Heart right ventricle (tissue), 16 donors: Measurements from ENCODE around the gene TRIML2. TPM values are rescaled to one million over a fixed set of nuclear protein-coding genes. Genes with fewer than 3 reads are reported as not detected.

Source experiments
- ATAC-seq, 8 donors: fragments of 200-7000 bp; cut with Tn5 transposase; one replicate each; pipeline ENCODE4 v1.9.1; 2020; ENCODE audit warnings: mild to moderate bottlenecking in 8 of 8, moderate library complexity in 8 of 8, moderate number of reproducible peaks in 1 of 8
- DNase-seq, 2 donors: peaks; one replicate each; pipeline ENCODE4 v3.0.0-alpha.2; 2020
- H3K27ac ChIP-seq, 10 donors: fragments of 200-600 bp; sonication (generic) in 2 of 10; one replicate each; pipeline versions ENCODE4 v1.5.0 to v1.8.0; 2020 to 2022; ENCODE audit warnings: mild to moderate bottlenecking in 3 of 10
- H3K27me3 ChIP-seq, 7 donors: fragments of 200-600 bp; one replicate each; pipeline ENCODE4 v1.8.0; 2021 to 2022; ENCODE audit warnings: mild to moderate bottlenecking in 2 of 7
- H3K36me3 ChIP-seq, 9 donors: fragments of 200-600 bp; sonication (generic) in 1 of 9; one replicate each; pipeline versions ENCODE4 v1.5.0 to v1.8.0; 2020 to 2022; ENCODE audit warnings: mild to moderate bottlenecking in 2 of 9
- H3K4me1 ChIP-seq, 9 donors: fragments of 200-600 bp; sonication (generic) in 1 of 9; one replicate each; pipeline versions ENCODE4 v1.5.0 to v1.8.0; 2020 to 2022; ENCODE audit warnings: mild to moderate bottlenecking in 4 of 9
- H3K4me3 ChIP-seq, 10 donors: fragments of 200-600 bp; sonication (generic) in 2 of 10; one replicate each; pipeline versions ENCODE4 v1.5.0 to v1.8.0; 2020 to 2022; ENCODE audit warnings: mild to moderate bottlenecking in 7 of 10, moderate library complexity in 2 of 10
- H3K9me3 ChIP-seq, 11 donors: fragments of 200-600 bp in 10 of 11; sonication (generic) in 2 of 11; one replicate each; pipeline versions ENCODE4 v1.5.0 to v1.8.0; 2013 to 2022; ENCODE audit warnings: mild to moderate bottlenecking in 2 of 11, control low read depth in 1 of 11, moderate library complexity in 1 of 11
- WGBS, 2 donors: extraction: QIAGEN DNeasy Blood & Tissue Kit; methylation state at CpG; one replicate each; pipeline ENCODE4 v1.1.7; 2013; ENCODE audit warnings: inconsistent platforms in 1 of 2; 5-methylcytosine and 5-hydroxymethylcytosine counted together
- intact Hi-C, 10 donors: fragments of 100-400 bp; cut with DNase I; formaldehyde crosslinking; loops; one replicate each; pipeline versions ENCODE4 v1.11.1 to v1.14.2; 2022
- polyA plus RNA-seq, 2 donors: library from polyadenylated mRNA; stranded (reverse); fragments of 200-250 nt; gene quantifications; one replicate each; pipeline ENCODE4 v1.2.3, GENCODE V29; 2013
- total RNA-seq, 10 donors: library from RNA; stranded (reverse); fragmentation: NEBNext Ultra II Directional in 3 of 10; extraction: Animal tissue kit (Norgen Biotek cat#: 25700) in 3 of 10; gene quantifications; one replicate each; pipeline versions ENCODE4 v1.2.1 to v1.2.4, GENCODE V29; 2021 to 2023
- TF ChIP-seq, protein P1 (sequence below), 9 donors: fragments of 200-600 bp; sonication (generic) in 2 of 9; IDR thresholded peaks; one replicate each; pipeline versions ENCODE4 v1.5.0 to v1.8.0; 2021 to 2022; ENCODE audit warnings: antibody characterized with exemption in 9 of 9, mild to moderate bottlenecking in 5 of 9, moderate library complexity in 1 of 9
- donor health status: Arrhythmogenic right ventricular cardiomyopathy.
- donor health status: ischemic (EF 13 %, LVEDD 7.1; RV severe dilation, severe dysfunction).
- donor health status: healthy with polysubstance abuse.
- donor health status: DM: no; HTN: yes; CAD: no.
- donor health status: DM: no; HTN: no; CAD: no.
- donor health status: ischemic (EF 25% LVEDD 6.9; RV normal size, moderate dysfunction).
- donor health status: ischemic (EF 25% LVEDD 5.7; RV mildly dilated, moderate dysfunction).
- donor health status: healthy.
- donor health status: DM: yes; HTN: yes; CAD: no.
- donor health status: Ischemic cardiomyopathy.
- donor health status: ischemic (EF 35%, LVEDD 5.7; RV mildly dilated, moderate dysfunction).
- donor health status: nonischemic (EF 11% LVEDD 7.7; RV severe dilation, severe dysfunction).
- donor health status: DM: yes; HTN: yes; CAD: no.
- donor health status: PGD.
- donor health status: ischemic (EF 29% LVEDD 5.4; RV normal size, mild dysfunction).
- donor health status: nonischemic (EF 23%, LVEDD 6.1; RV moderate dilation, normal function).

Gene TRIML2
- total and polyA plus RNA-seq, 12 donors, result 0.01 TPM; not detected in 11

DNA sequence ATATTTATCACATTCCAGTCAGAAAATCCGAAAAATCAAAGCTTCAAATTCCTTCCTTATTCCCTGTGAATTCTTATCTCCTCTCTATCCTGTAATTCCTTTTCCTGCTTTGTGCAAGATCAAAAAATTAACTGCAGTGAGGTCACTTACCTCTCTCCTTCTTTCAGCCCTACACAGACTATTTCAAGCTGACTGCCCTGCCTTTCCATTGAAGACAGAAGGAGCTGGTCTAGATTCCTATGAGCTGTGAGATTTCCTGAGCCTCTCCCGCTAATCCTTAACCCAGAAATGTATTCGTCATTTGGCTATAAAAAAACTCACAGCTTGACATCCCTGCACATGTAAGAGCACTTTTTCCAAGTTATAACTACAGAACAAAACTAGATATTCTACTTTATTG lies 26.6 kb downstream of the TRIML2 start:
- Histone ChIP-seq H3K27ac (no peak overlapping the region), H3K27me3 (peaks cover 0 to 3% (median 0%) of the 10 kb centered on the region in 7 donors), H3K36me3 (no peaks in the 10 kb centered on the region), H3K9me3 (peaks cover 0 to 4% (median 0%) of the 10 kb centered on the region in 11 donors), H3K4me3 (no peak overlapping the region), H3K4me1 (no peaks in the 10 kb centered on the region)
- intact Hi-C loops, result no loop called here
- WGBS, 2 donors, result 54 to 55% methylated on average over 3 of the region's 3 CpGs
- ATAC-seq (no peak), DNase-seq (no peak)
- TF ChIP-seq, protein P1, sequence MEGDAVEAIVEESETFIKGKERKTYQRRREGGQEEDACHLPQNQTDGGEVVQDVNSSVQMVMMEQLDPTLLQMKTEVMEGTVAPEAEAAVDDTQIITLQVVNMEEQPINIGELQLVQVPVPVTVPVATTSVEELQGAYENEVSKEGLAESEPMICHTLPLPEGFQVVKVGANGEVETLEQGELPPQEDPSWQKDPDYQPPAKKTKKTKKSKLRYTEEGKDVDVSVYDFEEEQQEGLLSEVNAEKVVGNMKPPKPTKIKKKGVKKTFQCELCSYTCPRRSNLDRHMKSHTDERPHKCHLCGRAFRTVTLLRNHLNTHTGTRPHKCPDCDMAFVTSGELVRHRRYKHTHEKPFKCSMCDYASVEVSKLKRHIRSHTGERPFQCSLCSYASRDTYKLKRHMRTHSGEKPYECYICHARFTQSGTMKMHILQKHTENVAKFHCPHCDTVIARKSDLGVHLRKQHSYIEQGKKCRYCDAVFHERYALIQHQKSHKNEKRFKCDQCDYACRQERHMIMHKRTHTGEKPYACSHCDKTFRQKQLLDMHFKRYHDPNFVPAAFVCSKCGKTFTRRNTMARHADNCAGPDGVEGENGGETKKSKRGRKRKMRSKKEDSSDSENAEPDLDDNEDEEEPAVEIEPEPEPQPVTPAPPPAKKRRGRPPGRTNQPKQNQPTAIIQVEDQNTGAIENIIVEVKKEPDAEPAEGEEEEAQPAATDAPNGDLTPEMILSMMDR (IDR thresholded peaks at IDR 0.05), result no peak

- WGBS, 2 donors, result 18 to 28% methylated on average over 1 of the region's 1 CpG
- H3K27ac ChIP-seq, result no peak overlapping the region
- TF ChIP-seq, protein P1 (IDR thresholded peaks at IDR 0.05), result no peak
- H3K9me3 ChIP-seq, result peaks cover 0 to 2% (median 0%) of the 10 kb centered on the region in 11 donors
- H3K27me3 ChIP-seq, result peaks cover 0 to 10% (median 0%) of the 10 kb centered on the region in 7 donors
- no peak for ATAC-seq
- intact Hi-C loops, result no loop called here
- H3K4me1 ChIP-seq, result no peaks in the 10 kb centered on the region
- H3K36me3 ChIP-seq, result no peaks in the 10 kb centered on the region
- no peak overlapping the region for H3K4me3 ChIP-seq
- no peak for DNase-seq
These were observed 31.3 kb downstream of the TRIML2 start for GRCh38 chr4:188078116-188078515.

DNA sequence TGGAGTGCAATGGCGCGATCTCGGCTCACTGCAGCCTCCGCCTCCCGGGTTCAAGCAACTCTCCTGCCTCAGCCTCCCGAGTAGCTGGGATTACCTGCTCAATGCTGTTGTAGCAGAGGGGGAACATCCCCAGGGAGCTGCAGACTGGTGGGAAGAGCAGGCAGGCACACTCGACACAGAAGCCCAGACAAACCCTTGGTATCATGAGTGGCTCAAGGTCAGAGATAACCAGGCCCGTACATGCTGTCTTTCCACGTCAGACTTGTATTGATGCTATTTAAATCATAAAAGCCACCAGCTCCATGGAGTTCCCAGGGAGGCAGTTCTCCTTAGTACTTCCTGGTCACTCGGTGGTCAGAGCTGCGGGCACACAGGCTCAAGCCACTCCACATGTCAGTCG lies 33.2 kb downstream of the TRIML2 start:
- no peak for DNase-seq
- intact Hi-C loops, result no loop called here
- Histone ChIP-seq H3K9me3 (no peaks in the 10 kb centered on the region), H3K36me3 (no peaks in the 10 kb centered on the region), H3K27ac (no peak overlapping the region), H3K27me3 (peaks cover 0 to 10% (median 0%) of the 10 kb centered on the region in 7 donors), H3K4me1 (no peaks in the 10 kb centered on the region), H3K4me3 (no peak overlapping the region)
- 79 to 82% methylated on average over 12 of the region's 12 CpGs for WGBS, 2 donors
- TF ChIP-seq, protein P1 (IDR thresholded peaks at IDR 0.05), result no peak
- no peak for ATAC-seq

DNA sequence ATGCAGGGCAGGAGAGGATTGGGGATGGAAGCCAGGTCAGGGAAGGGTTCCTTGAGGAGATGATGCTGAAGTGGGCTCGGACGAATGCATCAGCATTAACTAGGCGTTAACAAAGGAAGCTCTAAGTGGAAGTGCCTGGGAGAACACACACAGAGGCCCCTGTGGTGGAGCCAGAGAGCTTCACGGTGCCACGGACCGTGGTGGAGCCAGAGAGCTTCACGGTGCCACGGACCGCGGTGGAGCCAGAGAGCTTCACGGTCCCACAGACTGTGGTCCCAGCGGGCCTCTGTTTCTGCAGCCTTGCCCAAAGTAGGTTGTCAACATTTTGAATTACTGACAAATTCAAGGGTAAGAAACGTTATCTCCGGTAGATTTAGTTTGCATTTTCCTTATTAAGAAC lies 48.3 kb downstream of the TRIML2 start:
- Histone ChIP-seq H3K4me3 (no peak overlapping the region), H3K36me3 (no peaks in the 10 kb centered on the region), H3K27ac (no peak overlapping the region), H3K9me3 (peaks cover 0 to 7% (median 0%) of the 10 kb centered on the region in 11 donors), H3K4me1 (no peaks in the 10 kb centered on the region), H3K27me3 (no peaks in the 10 kb centered on the region)
- TF ChIP-seq, protein P1 (IDR thresholded peaks at IDR 0.05), result no peak
- ATAC-seq (no peak), DNase-seq (no peak)
- 92 to 95% methylated on average over 14 of the region's 14 CpGs for WGBS, 2 donors
- intact Hi-C loops, result no loop called here
